H1 (cell line): ENCODE data around the gene TTLL1. TPM values are rescaled to one million over a fixed set of nuclear protein-coding genes. Genes with fewer than 3 reads are reported as not detected.
"Not testable (repeated sequence)": the region's sequence is repeated elsewhere in the genome, so short reads cannot be mapped to it uniquely, and the experiment has no call there.

Source experiments
- CTCF ChIA-PET: fragments of 300-600 bp; sonication (Branson Sonifier 250); formaldehyde crosslinking; loops from one replicate; lab custom pipeline; 2021; ENCODE audit not compliant: partially characterized antibody; lab: Charles Lee
- POLR2A ChIA-PET: fragments of 300-600 bp; sonication (Branson Sonifier 250); formaldehyde crosslinking; loops from one replicate; lab custom pipeline; 2021; ENCODE audit warnings: inconsistent platforms; ENCODE audit not compliant: partially characterized antibody; lab: Charles Lee
- DNase-seq, 2 experiments: peaks; one replicate each; pipeline versions ENCODE4 v3.0.0 to v3.0.0-alpha.2; 2010 to 2022; ENCODE audit warnings: low spot score in 2 of 2, low read depth in 1 of 2, mixed read lengths in 1 of 2
- FAIRE-seq: peaks from 2 replicates; lab custom pipeline; 2011; peaks lifted over from hg19 to GRCh38; lab: Jason Lieb, UNC
- H2AFZ ChIP-seq: 2 replicates; pipeline ENCODE4 v1.8.1; 2012; ENCODE audit warnings: low read length, inconsistent platforms
- H2AK5ac ChIP-seq: 2 replicates; pipeline ENCODE4 v1.6.1; 2013; ENCODE audit warnings: low read depth, low read length
- H2BK120ac ChIP-seq: replicated peaks from 2 replicates; pipeline ENCODE3; 2013; ENCODE audit warnings: low read depth, low read length, inconsistent platforms
- H2BK12ac ChIP-seq: 2 replicates; pipeline ENCODE4 v1.6.1; 2013; ENCODE audit warnings: low read depth, low read length
- H2BK15ac ChIP-seq: 2 replicates; pipeline ENCODE4 v1.6.1; 2013; ENCODE audit warnings: low read length
- H2BK20ac ChIP-seq: 2 replicates; pipeline ENCODE4 v1.6.1; 2013; ENCODE audit warnings: low read length
- H2BK5ac ChIP-seq: 2 replicates; pipeline ENCODE4 v1.6.1; 2013; ENCODE audit warnings: low read depth, low read length
- H3K14ac ChIP-seq: 2 replicates; pipeline ENCODE4 v1.6.1; 2013; ENCODE audit warnings: inconsistent platforms; ENCODE audit not compliant: insufficient read length
- H3K18ac ChIP-seq: 2 replicates; pipeline ENCODE4 v1.6.1; 2013; ENCODE audit warnings: low read length; ENCODE audit errors: extremely low read depth
- H3K23ac ChIP-seq: 2 replicates; pipeline ENCODE4 v1.6.1; 2013; ENCODE audit warnings: inconsistent platforms; ENCODE audit not compliant: insufficient read length
- H3K23me2 ChIP-seq: 2 replicates; pipeline ENCODE4 v1.6.1; 2013; ENCODE audit warnings: low read depth, low read length
- H3K27ac ChIP-seq: 2 replicates; pipeline ENCODE4 v1.6.1; 2011; ENCODE audit warnings: low read depth, low read length, inconsistent platforms
- H3K27me3 ChIP-seq, 4 experiments: replicated peaks in 1 of 4; 1 replicate in 1 of 4; 2 replicates in 3 of 4; pipeline versions ENCODE4 v1.6.1 to v1.8.1; 2011 to 2013; ENCODE audit warnings: low read length in 3 of 4, mild to moderate bottlenecking in 3 of 4, inconsistent platforms in 2 of 4, mixed read lengths in 2 of 4, moderate library complexity in 1 of 4; ENCODE audit not compliant: control insufficient read depth in 3 of 4, insufficient read depth in 3 of 4; ENCODE audit errors: extremely low read depth in 1 of 4
- H3K36me3 ChIP-seq, 4 experiments: 2 replicates each; pipeline versions ENCODE4 v1.6.1 to v1.8.1; 2011 to 2013; ENCODE audit warnings: mild to moderate bottlenecking in 4 of 4, low read length in 3 of 4, moderate library complexity in 2 of 4, control low read depth in 1 of 4, inconsistent platforms in 1 of 4; ENCODE audit not compliant: insufficient read depth in 4 of 4, control insufficient read depth in 2 of 4
- H3K4ac ChIP-seq: replicated peaks from 2 replicates; pipeline ENCODE3; 2013; ENCODE audit warnings: low read length, low read depth, mixed read lengths, inconsistent platforms; ENCODE audit not compliant: insufficient read length
- H3K4me1 ChIP-seq, 4 experiments: replicated peaks in 1 of 4; 1 replicate in 1 of 4; 2 replicates in 3 of 4; pipeline versions ENCODE4 v1.6.1 to v1.8.1; 2011 to 2013; ENCODE audit warnings: low read length in 3 of 4, inconsistent platforms in 2 of 4, mixed read lengths in 1 of 4; ENCODE audit not compliant: insufficient read depth in 4 of 4, control insufficient read depth in 3 of 4
- H3K4me2 ChIP-seq, 2 experiments: 2 replicates each; pipeline versions ENCODE4 v1.6.1 to v1.8.1; 2011 to 2013; ENCODE audit warnings: low read depth in 2 of 2, low read length in 2 of 2, control low read depth in 1 of 2, inconsistent platforms in 1 of 2, mild to moderate bottlenecking in 1 of 2; ENCODE audit not compliant: insufficient read depth in 1 of 2
- H3K4me3 ChIP-seq, 4 experiments: fragments of 200-600, 300-600 bp in 1 of 4; sonication (generic), shearing (Covaris generic), sonication (Bioruptor Twin) in 1 of 4; 2 replicates each; pipeline versions ENCODE4 v1.5.1 to v1.8.1; 2011 to 2016; ENCODE audit warnings: low read length in 4 of 4, low read depth in 3 of 4, control low read depth in 2 of 4, inconsistent platforms in 2 of 4, mild to moderate bottlenecking in 2 of 4, mixed read lengths in 1 of 4, moderate library complexity in 1 of 4; ENCODE audit not compliant: insufficient read depth in 2 of 4; ENCODE audit errors: extremely low read depth in 1 of 4
- H3K56ac ChIP-seq: replicated peaks from 2 replicates; pipeline ENCODE3; 2013; ENCODE audit warnings: low read depth, mild to moderate bottlenecking, mixed read lengths, low read length, inconsistent platforms; ENCODE audit not compliant: insufficient read length
- H3K79me1 ChIP-seq: 2 replicates; pipeline ENCODE4 v1.6.1; 2013; ENCODE audit warnings: low read depth, low read length, control low read depth
- H3K79me2 ChIP-seq, 2 experiments: 2 replicates each; pipeline versions ENCODE4 v1.6.1 to v1.8.1; 2012 to 2013; ENCODE audit warnings: low read length in 2 of 2, mild to moderate bottlenecking in 2 of 2, inconsistent platforms in 1 of 2; ENCODE audit not compliant: insufficient read depth in 2 of 2, control insufficient read depth in 1 of 2
- H3K9ac ChIP-seq, 4 experiments: replicated peaks in 1 of 4; 1 replicate in 1 of 4; 2 replicates in 3 of 4; pipeline versions ENCODE4 v1.6.1 to v1.8.1; 2011 to 2013; ENCODE audit warnings: low read depth in 3 of 4, low read length in 3 of 4, control low read depth in 2 of 4, mild to moderate bottlenecking in 2 of 4, moderate library complexity in 2 of 4, inconsistent platforms in 1 of 4; ENCODE audit errors: extremely low read depth in 1 of 4
- H3K9me3 ChIP-seq, 2 experiments: 2 replicates each; pipeline versions ENCODE4 v1.6.1 to v1.8.1; 2012 to 2013; ENCODE audit warnings: mild to moderate bottlenecking in 2 of 2, moderate library complexity in 2 of 2, control low read depth in 1 of 2, inconsistent platforms in 1 of 2, low read depth in 1 of 2, low read length in 1 of 2, mixed read lengths in 1 of 2; ENCODE audit not compliant: insufficient read depth in 2 of 2
- H4K20me1 ChIP-seq, 2 experiments: replicated peaks in 1 of 2; 2 replicates each; pipeline versions ENCODE3 to v1.8.1; 2011 to 2013; ENCODE audit warnings: inconsistent platforms in 2 of 2, low read length in 2 of 2, mild to moderate bottlenecking in 1 of 2; ENCODE audit not compliant: insufficient read depth in 2 of 2, control insufficient read depth in 1 of 2
- H4K5ac ChIP-seq: 2 replicates; pipeline ENCODE4 v1.6.1; 2013; ENCODE audit warnings: low read length, low read depth, mixed read lengths, inconsistent platforms; ENCODE audit not compliant: insufficient read length
- H4K8ac ChIP-seq: 2 replicates; pipeline ENCODE4 v1.8.0; 2013; ENCODE audit warnings: mild to moderate bottlenecking, moderate library complexity, low read length, inconsistent platforms; ENCODE audit not compliant: insufficient read depth; ENCODE audit errors: extremely low read depth
- H4K91ac ChIP-seq: replicated peaks from 2 replicates; pipeline ENCODE3; 2013; ENCODE audit warnings: low read length, mixed read lengths, inconsistent platforms; ENCODE audit not compliant: insufficient read length
- WGBS, 2 experiments: shearing (Covaris generic) in 1 of 2; methylation state at CpG; one replicate each; pipeline versions ENCODE4 v1.1.6 to v1.1.7; 2013 to 2015; ENCODE audit warnings: low lambda C conversion rate in 2 of 2, mixed read lengths in 2 of 2, inconsistent platforms in 1 of 2, low coverage in 1 of 2, missing lambda C conversion rate in 1 of 2; ENCODE audit not compliant: insufficient replicate concordance in 2 of 2, insufficient coverage in 1 of 2, insufficient read length in 1 of 2; ENCODE audit errors: extremely low coverage in 1 of 2, missing lambda C conversion rate in 1 of 2; 5-methylcytosine and 5-hydroxymethylcytosine counted together
- polyA plus RNA-seq, 7 experiments: library from polyadenylated mRNA; depleted of rRNA in 3 of 7; stranded (reverse) in 5 of 7; unstranded in 2 of 7; fragments of >200 nt in 5 of 7; fragments of 200-250 nt in 2 of 7; gene quantifications; 1 replicate in 5 of 7; 2 replicates in 1 of 7; 4 replicates in 1 of 7; pipeline versions ENCODE4 v1.2.1 to v1.2.3, GENCODE V29; 2011 to 2013; ENCODE audit warnings: missing spikeins in 2 of 7, mixed read lengths in 2 of 7
- total RNA-seq: library from RNA; stranded (reverse); fragmentation: NEBNext Ultra II Directional; extraction: Animal tissue kit (Norgen Biotek cat#: 25700); gene quantifications from 2 replicates; pipeline ENCODE4 v1.2.1, GENCODE V29; 2021

TTLL1 gene
- total and polyA plus RNA-seq, 2 of the 8 experiments (the other 6 are each of a cell fraction or from before 2014, with no cell fraction given): 5.0 to 13.8 TPM

DNA sequence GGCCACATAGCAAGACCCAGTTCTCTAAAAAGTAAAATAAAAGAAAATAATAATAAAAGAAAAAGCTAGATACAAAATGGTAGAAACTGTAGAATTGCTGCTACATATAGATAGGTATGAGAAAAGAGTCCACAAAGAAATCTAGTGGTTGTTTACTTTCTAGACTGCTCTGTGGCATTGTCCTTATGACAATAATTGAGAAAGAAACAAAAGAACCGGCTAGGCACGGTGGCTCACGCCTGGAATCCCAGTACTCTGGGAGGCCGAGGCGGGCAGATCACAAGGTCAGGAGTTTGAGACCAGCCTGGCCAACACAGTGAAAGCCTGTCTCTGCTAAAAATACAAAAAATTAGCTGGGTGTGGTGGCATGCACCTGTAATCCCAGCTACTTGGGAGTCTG lies 73.0 kb downstream of the TTLL1 start:
- not testable (repeated sequence) for DNase-seq, H4K8ac ChIP-seq, H2BK15ac ChIP-seq, H4K91ac ChIP-seq, H3K9ac ChIP-seq, H3K27ac ChIP-seq, H3K18ac ChIP-seq, H2BK120ac ChIP-seq, H2BK12ac ChIP-seq, H3K79me1 ChIP-seq, FAIRE-seq, H3K23ac ChIP-seq, H3K27me3 ChIP-seq, H3K14ac ChIP-seq, H3K56ac ChIP-seq, H2AFZ ChIP-seq, H3K4ac ChIP-seq, H2BK20ac ChIP-seq, H2BK5ac ChIP-seq, H3K9me3 ChIP-seq, H2AK5ac ChIP-seq, H3K36me3 ChIP-seq, H4K5ac ChIP-seq
- ChIA-PET POLR2A (interaction anchor here (0.9 to 7.5 kb wide), 27 partner anchors 7 to 362 kb away, joined by 3 to 94 read pairs (median 9); no protein-coding TSS in a partner anchor), CTCF (interaction anchor here (0.9 to 1.9 kb wide), 6 partner anchors 8 to 114 kb away, joined by 3 to 6 read pairs (median 4); no protein-coding TSS in a partner anchor)
- 94% methylated on average over 5 of the region's 5 CpGs; no CpG with 5 or more reads in 1 of the 2 experiments for WGBS, 2 experiments
- Histone ChIP-seq H4K20me1 (peaks cover 10 to 11% of the 10 kb centered on the region in 2 experiments), H3K79me2 (peaks cover 11 to 29% of the 10 kb centered on the region in 2 experiments), H3K4me2 (peak overlapping the region in 1 of 2 experiments; percentile 98; a peak in 2 of 4 replicates), H3K23me2 (peaks cover 14% of the 10 kb centered on the region), H3K4me1 (peaks cover 6 to 16% (median 8%) of the 10 kb centered on the region in 4 experiments), H3K4me3 (peak overlapping the region in 2 of 4 experiments; percentile 62 to 87; a peak in 1 of 8 replicates)
